Erythroblast (primary cell): ENCODE results near the gene CAMKK1.

Experiments used
- GATA1 ChIP-seq: IDR thresholded peaks from 2 replicates; pipeline ENCODE4 v1.6.1; 2011; ENCODE audit warnings: low read depth, mild to moderate bottlenecking, control low read depth, low read length, moderate library complexity
- POLR2A ChIP-seq: IDR thresholded peaks from 2 replicates; pipeline ENCODE4 v1.6.1; 2011; ENCODE audit warnings: mild to moderate bottlenecking, low read length

GRCh38 chr17:3904501-3904900, 11.6 kb upstream of the CAMKK1 start:
- TF ChIP-seq POLR2A (no peak), GATA1 (no peak)
